Activated T-helper 17 cell treated with anti-CD3 and anti-CD28 coated beads, Interleukin-2, amount 50 U/mL, for 72 hours (primary cell): ENCODE results near the gene SURF1. TPM values are rescaled to one million over a fixed set of nuclear protein-coding genes. Genes with fewer than 3 reads are reported as not detected.

Source experiments
- ATAC-seq: fragments of 150-1000 bp; cut with Tn5 transposase; replicated peaks from 2 replicates; pipeline ENCODE4 v1.10.0; 2021; ENCODE audit warnings: mild to moderate bottlenecking, moderate library complexity
- H3K27ac Mint-ChIP-seq: one replicate; pipeline ENCODE4 v1.8.0; 2022; ENCODE audit warnings: mixed read lengths
- H3K27me3 Mint-ChIP-seq: one replicate; pipeline ENCODE4 v1.8.0; 2022; ENCODE audit warnings: mixed read lengths
- H3K36me3 Mint-ChIP-seq: one replicate; pipeline ENCODE4 v1.8.0; 2022; ENCODE audit warnings: low read depth, mild to moderate bottlenecking, mixed read lengths
- H3K4me1 Mint-ChIP-seq: one replicate; pipeline ENCODE4 v1.8.0; 2022; ENCODE audit warnings: mixed read lengths
- H3K4me3 Mint-ChIP-seq: one replicate; pipeline ENCODE4 v1.8.0; 2022; ENCODE audit warnings: mild to moderate bottlenecking, mixed read lengths
- H3K9me3 Mint-ChIP-seq: one replicate; pipeline ENCODE4 v1.8.0; 2022; ENCODE audit warnings: mixed read lengths
- total RNA-seq, 2 donors: library from RNA; stranded (reverse); gene quantifications; one replicate each; pipeline ENCODE4 v1.2.3, GENCODE V29; 2022

SURF1 gene
- total RNA-seq, 2 donors from 2014 or later = 13.9 to 25.4 TPM

- ATAC-seq = no peak
- Mint-ChIP-seq H3K27ac (peak overlapping the region; percentile 55), H3K4me1 (peaks cover 35% of the 10 kb centered on the region), H3K9me3 (no peaks in the 10 kb centered on the region), H3K36me3 (peaks cover 90% of the 10 kb centered on the region), H3K4me3 (peak overlapping the region; percentile 41), H3K27me3 (no peaks in the 10 kb centered on the region)
Observed at GRCh38 chr9:133361507-133362092, 5.3 kb upstream of the SURF1 start.

- Mint-ChIP-seq H3K4me1 (peaks cover 35% of the 10 kb centered on the region), H3K9me3 (no peaks in the 10 kb centered on the region), H3K27me3 (no peaks in the 10 kb centered on the region), H3K4me3 (peak overlapping the region; percentile 41), H3K27ac (peak overlapping the region; percentile 55), H3K36me3 (peaks cover 80% of the 10 kb centered on the region)
- ATAC-seq = peak; percentile 20
Observed at GRCh38 chr9:133360400-133361393, 4.4 kb upstream of the SURF1 start.

GRCh38 chr9:133359399-133360175 is 3.3 kb upstream of the SURF1 start:
- no peak for ATAC-seq
- peak overlapping the region; percentile 55 for H3K27ac Mint-ChIP-seq
- H3K4me3 Mint-ChIP-seq = peak overlapping the region; percentile 77
- no peaks in the 10 kb centered on the region for H3K9me3 Mint-ChIP-seq
- no peaks in the 10 kb centered on the region for H3K27me3 Mint-ChIP-seq
- H3K4me1 Mint-ChIP-seq = peaks cover 35% of the 10 kb centered on the region
- peaks cover 69% of the 10 kb centered on the region for H3K36me3 Mint-ChIP-seq

- Mint-ChIP-seq H3K36me3 (peaks cover 59% of the 10 kb centered on the region), H3K9me3 (no peaks in the 10 kb centered on the region), H3K27me3 (no peaks in the 10 kb centered on the region), H3K27ac (peak overlapping the region; percentile 55), H3K4me3 (peak overlapping the region; percentile 77), H3K4me1 (peaks cover 41% of the 10 kb centered on the region)
- no peak for ATAC-seq
Observed at GRCh38 chr9:133357656-133358055, 1.4 kb upstream of the SURF1 start.

- Mint-ChIP-seq H3K36me3 (peaks cover 58% of the 10 kb centered on the region), H3K4me1 (peaks cover 28% of the 10 kb centered on the region)
Observed at GRCh38 chr9:133355881-133356357, 368 bp downstream of the SURF1 start.

GRCh38 chr9:133354766-133355165 is 1.5 kb downstream of the SURF1 start:
- peaks cover 26% of the 10 kb centered on the region for H3K4me1 Mint-ChIP-seq
- no peak overlapping the region for H3K27ac Mint-ChIP-seq
- H3K4me3 Mint-ChIP-seq = peak overlapping the region; percentile 77
- H3K9me3 Mint-ChIP-seq = no peaks in the 10 kb centered on the region
- no peaks in the 10 kb centered on the region for H3K27me3 Mint-ChIP-seq
- peaks cover 58% of the 10 kb centered on the region for H3K36me3 Mint-ChIP-seq
- no peak for ATAC-seq

More at GRCh38 chr9:133355881-133356357, 368 bp downstream of the SURF1 start:
- H3K9me3 Mint-ChIP-seq = no peaks in the 10 kb centered on the region
- no peaks in the 10 kb centered on the region for H3K27me3 Mint-ChIP-seq
- ATAC-seq = peak; percentile 42
- H3K4me3 Mint-ChIP-seq = peak overlapping the region; percentile 77
- peak overlapping the region; percentile 77 for H3K27ac Mint-ChIP-seq

GRCh38 chr9:133353548-133353947 is 2.7 kb downstream of the SURF1 start:
- peaks cover 60% of the 10 kb centered on the region for H3K36me3 Mint-ChIP-seq
- H3K27ac Mint-ChIP-seq = peak overlapping the region; percentile 72
- ATAC-seq = no peak
- peaks cover 31% of the 10 kb centered on the region for H3K4me1 Mint-ChIP-seq
- H3K27me3 Mint-ChIP-seq = no peaks in the 10 kb centered on the region
- no peak overlapping the region for H3K4me3 Mint-ChIP-seq
- H3K9me3 Mint-ChIP-seq = no peaks in the 10 kb centered on the region

- H3K27ac Mint-ChIP-seq = peak overlapping the region; percentile 72
- peaks cover 60% of the 10 kb centered on the region for H3K36me3 Mint-ChIP-seq
- H3K9me3 Mint-ChIP-seq = no peaks in the 10 kb centered on the region
- no peak overlapping the region for H3K4me3 Mint-ChIP-seq
- H3K4me1 Mint-ChIP-seq = peaks cover 23% of the 10 kb centered on the region
- ATAC-seq = no peak
- no peaks in the 10 kb centered on the region for H3K27me3 Mint-ChIP-seq
Observed at GRCh38 chr9:133352635-133353340, 3.5 kb downstream of the SURF1 start.

GRCh38 chr9:133351908-133352634 is 4.2 kb downstream of the SURF1 start:
- Mint-ChIP-seq H3K4me1 (peaks cover 22% of the 10 kb centered on the region), H3K9me3 (no peaks in the 10 kb centered on the region), H3K27ac (no peak overlapping the region), H3K27me3 (no peaks in the 10 kb centered on the region), H3K36me3 (peaks cover 61% of the 10 kb centered on the region), H3K4me3 (no peak overlapping the region)
- no peak for ATAC-seq

- no peak overlapping the region for H3K27ac Mint-ChIP-seq
- no peak for ATAC-seq
- H3K27me3 Mint-ChIP-seq = no peaks in the 10 kb centered on the region
- H3K4me1 Mint-ChIP-seq = peaks cover 27% of the 10 kb centered on the region
- H3K4me3 Mint-ChIP-seq = no peak overlapping the region
- no peaks in the 10 kb centered on the region for H3K9me3 Mint-ChIP-seq
- H3K36me3 Mint-ChIP-seq = peaks cover 66% of the 10 kb centered on the region
Observed at GRCh38 chr9:133351526-133351907, 4.8 kb downstream of the SURF1 start.

GRCh38 chr9:133349965-133350616 is 6.2 kb downstream of the SURF1 start:
- H3K4me3 Mint-ChIP-seq = peak overlapping the region; percentile 93
- H3K27ac Mint-ChIP-seq = peak overlapping the region; percentile 99
- no peaks in the 10 kb centered on the region for H3K9me3 Mint-ChIP-seq
- no peaks in the 10 kb centered on the region for H3K27me3 Mint-ChIP-seq
- peaks cover 80% of the 10 kb centered on the region for H3K36me3 Mint-ChIP-seq
- peaks cover 30% of the 10 kb centered on the region for H3K4me1 Mint-ChIP-seq
- peak; percentile 18 for ATAC-seq

GRCh38 chr9:133348718-133349573 is 7.3 kb downstream of the SURF1 start:
- peaks cover 92% of the 10 kb centered on the region for H3K36me3 Mint-ChIP-seq
- H3K9me3 Mint-ChIP-seq = no peaks in the 10 kb centered on the region
- H3K27me3 Mint-ChIP-seq = no peaks in the 10 kb centered on the region
- peak overlapping the region; percentile 93 for H3K4me3 Mint-ChIP-seq
- peak overlapping the region; percentile 99 for H3K27ac Mint-ChIP-seq
- ATAC-seq = no peak
- H3K4me1 Mint-ChIP-seq = peaks cover 30% of the 10 kb centered on the region
